Ammon's horn (tissue), 1 donor: Measurements from ENCODE around the gene TUFM.
"Not testable (repeated sequence)": the region's sequence is repeated elsewhere in the genome, so short reads cannot be mapped to it uniquely, and the experiment has no call there.

Source experiments
- DNase-seq: peaks from one replicate; pipeline ENCODE4 v3.0.0-alpha.2; 2016; ENCODE audit warnings: low spot score

TUFM gene

GRCh38 chr16:28875134-28876018 lies 29.2 kb upstream of the TUFM start:
- DNase-seq = no peak

GRCh38 chr16:28874406-28874805 lies 28.3 kb upstream of the TUFM start:
- DNase-seq = no peak

GRCh38 chr16:28873543-28874201 lies 27.5 kb upstream of the TUFM start:
- no peak for DNase-seq

GRCh38 chr16:28872952-28873351 lies 26.8 kb upstream of the TUFM start:
- no peak for DNase-seq

- no peak for DNase-seq
Measured at GRCh38 chr16:28869201-28869600, 23.1 kb upstream of the TUFM start.

- not testable (repeated sequence) for DNase-seq
Measured at GRCh38 chr16:28867646-28868045, 21.5 kb upstream of the TUFM start.

GRCh38 chr16:28867241-28867640 lies 21.1 kb upstream of the TUFM start:
- no peak for DNase-seq

- DNase-seq = no peak
Measured at GRCh38 chr16:28866454-28866804, 20.3 kb upstream of the TUFM start.

- no peak for DNase-seq
Measured at GRCh38 chr16:28865722-28866453, 19.7 kb upstream of the TUFM start.

- DNase-seq = no peak
Measured at GRCh38 chr16:28865001-28865688, 19.0 kb upstream of the TUFM start.

- DNase-seq = no peak
Measured at GRCh38 chr16:28863929-28864793, 18.0 kb upstream of the TUFM start.

- no peak for DNase-seq
Measured at GRCh38 chr16:28859326-28859725, 13.2 kb upstream of the TUFM start.

GRCh38 chr16:28858421-28858820 lies 12.3 kb upstream of the TUFM start:
- DNase-seq = no peak

- peak; percentile 24 for DNase-seq
Measured at GRCh38 chr16:28846933-28847273, 755 bp upstream of the TUFM start.

GRCh38 chr16:28845761-28846079 lies 428 bp downstream of the TUFM start:
- no peak for DNase-seq

GRCh38 chr16:28845293-28845692 lies 855 bp downstream of the TUFM start:
- DNase-seq = no peak

- DNase-seq = no peak
Measured at GRCh38 chr16:28844226-28844885, 1.8 kb downstream of the TUFM start.

- no peak for DNase-seq
Measured at GRCh38 chr16:28843766-28844165, 2.4 kb downstream of the TUFM start.

- no peak for DNase-seq
Measured at GRCh38 chr16:28842696-28843095, 3.5 kb downstream of the TUFM start.

GRCh38 chr16:28839899-28840298 lies 6.2 kb downstream of the TUFM start:
- DNase-seq = no peak
